PC-3 (cell line): ENCODE data around the gene PCDHGA5.
"Not testable (repeated sequence)": the region's sequence is repeated elsewhere in the genome, so short reads cannot be mapped to it uniquely, and the experiment has no call there.

Experiments used
- CTCF ChIP-seq: fragments of 300-600 bp; sonication (generic); conservative IDR thresholded peaks from 2 replicates; pipeline ENCODE4 v1.5.1; 2017; ENCODE audit warnings: antibody characterized with exemption, low read depth, mild to moderate bottlenecking, low read length
- EZH2 ChIP-seq: fragments of 300-600 bp; sonication (generic); IDR thresholded peaks from one replicate; pipeline ENCODE4 v1.6.1; 2017; ENCODE audit warnings: antibody characterized with exemption, mild to moderate bottlenecking, low read length; ENCODE audit not compliant: unreplicated experiment

- not testable (repeated sequence) for TF ChIP-seq CTCF, EZH2
These were observed 23.1 kb upstream of the PCDHGA5 start for GRCh38 chr5:141340781-141341354.
